HEK293T (cell line): ENCODE results near the gene ANGPTL1.

Source experiments
- CTCF ChIA-PET: fragments of 350-600 bp; formaldehyde crosslinking; extraction: SDS; loops from one replicate; lab custom pipeline; 2021; ENCODE audit warnings: antibody characterized with exemption, inconsistent platforms; lab: Yijun Ruan, JAX
- POLR2A ChIA-PET: fragments of 350-600 bp; formaldehyde crosslinking; extraction: SDS; loops from one replicate; lab custom pipeline; 2020; ENCODE audit warnings: antibody characterized with exemption, inconsistent platforms; lab: Yijun Ruan, JAX
- DNase-seq: peaks from one replicate; pipeline ENCODE4 v3.0.0; 2012; ENCODE audit warnings: mixed read lengths; ENCODE audit errors: extremely low spot score
- ARNT ChIP-seq: fragments of 450-650 bp; IDR thresholded peaks from 2 replicates; pipeline ENCODE4 v1.6.1; 2017; ENCODE audit warnings: mild to moderate bottlenecking
- BHLHE40 ChIP-seq: fragments of 450-650 bp; IDR thresholded peaks from 2 replicates; pipeline ENCODE4 v1.6.1; 2016; ENCODE audit warnings: mild to moderate bottlenecking, moderate library complexity, borderline replicate concordance
- CTBP1 ChIP-seq: fragments of 450-650 bp; IDR thresholded peaks from 2 replicates; pipeline ENCODE4 v1.6.1; 2016; ENCODE audit warnings: borderline replicate concordance
- ELF4 ChIP-seq: fragments of 450-650 bp; IDR thresholded peaks from 2 replicates; pipeline ENCODE4 v1.6.1; 2017; ENCODE audit warnings: antibody characterized with exemption
- FOXA1 ChIP-seq: fragments of 450-650 bp; IDR thresholded peaks from 2 replicates; pipeline ENCODE4 v1.6.1; 2016; ENCODE audit warnings: mild to moderate bottlenecking
- FOXK2 ChIP-seq: fragments of 450-650 bp; IDR thresholded peaks from 2 replicates; pipeline ENCODE4 v1.6.1; 2016; ENCODE audit warnings: mild to moderate bottlenecking
- FOXM1 ChIP-seq: fragments of 450-650 bp; IDR thresholded peaks from 2 replicates; pipeline ENCODE4 v1.6.1; 2017; ENCODE audit warnings: mild to moderate bottlenecking, borderline replicate concordance
- HDGF ChIP-seq: fragments of 450-650 bp; IDR thresholded peaks from 2 replicates; pipeline ENCODE4 v1.6.1; 2017; ENCODE audit warnings: antibody characterized with exemption, borderline replicate concordance
- L3MBTL2 ChIP-seq: fragments of 450-650 bp; conservative IDR thresholded peaks from 2 replicates; pipeline ENCODE4 v1.6.1; 2016; ENCODE audit warnings: mild to moderate bottlenecking
- LEF1 ChIP-seq: fragments of 450-650 bp; IDR thresholded peaks from 2 replicates; pipeline ENCODE4 v1.6.1; 2017; ENCODE audit warnings: mild to moderate bottlenecking, borderline replicate concordance
- NFRKB ChIP-seq: fragments of 450-650 bp; IDR thresholded peaks from 2 replicates; pipeline ENCODE4 v1.6.1; 2016; ENCODE audit warnings: mild to moderate bottlenecking, moderate library complexity
- SP1 ChIP-seq: fragments of 450-650 bp; IDR thresholded peaks from 2 replicates; pipeline ENCODE4 v1.6.1; 2017
- SUZ12 ChIP-seq: fragments of 450-650 bp; IDR thresholded peaks from 2 replicates; pipeline ENCODE4 v1.6.1; 2016; ENCODE audit warnings: mild to moderate bottlenecking
- TARDBP ChIP-seq: fragments of 450-650 bp; IDR thresholded peaks from 2 replicates; pipeline ENCODE4 v1.6.1; 2016
- ZNF384 ChIP-seq: fragments of 450-650 bp; IDR thresholded peaks from 2 replicates; pipeline ENCODE4 v1.6.1; 2016
- TF ChIP-seq, protein P1 (sequence below): fragments of 450-650 bp; IDR thresholded peaks from 2 replicates; pipeline ENCODE4 v1.6.1; 2016

The ANGPTL1 gene

GRCh38 chr1:178874966-178875365 is 4.1 kb upstream of the ANGPTL1 start:
- DNase-seq, result no peak
- ChIA-PET POLR2A (no interaction called here), CTCF (no interaction called here)
- TF ChIP-seq SUZ12, result no peak
- TF ChIP-seq CTBP1, result no peak
- TF ChIP-seq ELF4, result no peak
- no peak for TF ChIP-seq LEF1
- TF ChIP-seq NFRKB, result no peak
- TF ChIP-seq ARNT, result no peak
- no peak for TF ChIP-seq L3MBTL2
- no peak for TF ChIP-seq ZNF384
- no peak for TF ChIP-seq FOXA1
- TF ChIP-seq, protein P1, sequence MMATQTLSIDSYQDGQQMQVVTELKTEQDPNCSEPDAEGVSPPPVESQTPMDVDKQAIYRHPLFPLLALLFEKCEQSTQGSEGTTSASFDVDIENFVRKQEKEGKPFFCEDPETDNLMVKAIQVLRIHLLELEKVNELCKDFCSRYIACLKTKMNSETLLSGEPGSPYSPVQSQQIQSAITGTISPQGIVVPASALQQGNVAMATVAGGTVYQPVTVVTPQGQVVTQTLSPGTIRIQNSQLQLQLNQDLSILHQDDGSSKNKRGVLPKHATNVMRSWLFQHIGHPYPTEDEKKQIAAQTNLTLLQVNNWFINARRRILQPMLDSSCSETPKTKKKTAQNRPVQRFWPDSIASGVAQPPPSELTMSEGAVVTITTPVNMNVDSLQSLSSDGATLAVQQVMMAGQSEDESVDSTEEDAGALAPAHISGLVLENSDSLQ, result no peak
- no peak for TF ChIP-seq FOXM1
- TF ChIP-seq TARDBP, result no peak

GRCh38 chr1:178871551-178872320 is 859 bp upstream of the ANGPTL1 start:
- ChIA-PET POLR2A (interaction anchor here (0.6 kb wide), 1 partner anchor 8 kb away, joined by 3 read pairs; no protein-coding TSS in a partner anchor), CTCF (no interaction called here)
- TF ChIP-seq NFRKB, result no peak
- no peak for TF ChIP-seq FOXA1
- TF ChIP-seq ZNF384, result no peak
- TF ChIP-seq BHLHE40, result no peak
- TF ChIP-seq TARDBP, result no peak
- no peak for TF ChIP-seq CTBP1
- no peak for TF ChIP-seq L3MBTL2
- no peak for TF ChIP-seq SUZ12
- TF ChIP-seq, protein P1, result no peak
- no peak for TF ChIP-seq HDGF
- TF ChIP-seq LEF1, result no peak
- no peak for TF ChIP-seq SP1
- TF ChIP-seq FOXK2, result no peak
- TF ChIP-seq FOXM1, result no peak
- no peak for DNase-seq

GRCh38 chr1:178870221-178870620 is 656 bp downstream of the ANGPTL1 start:
- no peak for DNase-seq
- ChIA-PET POLR2A (no interaction called here), CTCF (no interaction called here)
- TF ChIP-seq CTBP1 (no peak), ARNT (no peak), SP1 (no peak), FOXM1 (no peak), ELF4 (no peak), NFRKB (no peak), FOXK2 (no peak), ZNF384 (no peak), BHLHE40 (no peak), SUZ12 (no peak), TARDBP (no peak), L3MBTL2 (no peak), HDGF (no peak), FOXA1 (no peak)

DNA sequence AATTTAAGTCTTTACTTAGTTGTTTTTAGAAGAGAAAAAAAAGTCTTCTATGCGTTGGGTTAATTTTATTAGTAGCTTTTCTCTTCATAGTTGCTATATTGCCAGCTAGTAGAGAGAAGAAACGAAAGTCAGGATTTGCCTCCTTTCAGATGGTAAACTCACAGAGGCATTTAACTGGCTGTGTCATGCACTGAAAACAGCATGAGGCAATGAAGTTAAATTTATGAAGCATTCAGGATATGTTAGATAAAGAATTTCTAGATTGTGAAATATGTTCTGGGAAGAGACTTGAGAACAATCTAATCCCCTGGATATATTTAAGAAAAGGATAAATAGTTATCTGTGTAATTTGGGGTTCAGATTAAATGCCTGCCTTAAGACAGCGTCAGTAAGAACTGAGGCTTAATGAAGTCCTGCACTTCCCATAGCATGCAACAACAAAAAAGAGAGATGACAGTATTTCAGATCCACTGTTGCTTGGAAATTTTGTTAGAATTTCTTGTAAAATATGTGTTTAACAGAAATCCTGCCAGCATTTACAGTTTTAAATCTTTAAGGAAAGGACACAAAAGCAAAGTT is 1.7 kb downstream of the ANGPTL1 start:
- CTCF ChIA-PET, result interaction anchor here (0.8 kb wide), 1 partner anchor 12 kb away, joined by 3 read pairs; no protein-coding TSS in a partner anchor
- POLR2A ChIA-PET, result no interaction called here
- TF ChIP-seq FOXM1, result no peak
- TF ChIP-seq, protein P1, result peak; percentile 47; the same call in 1 of the 2 replicates
- DNase-seq, result no peak

- ChIA-PET CTCF (interaction anchor here (0.8 kb wide), 1 partner anchor 11 kb away, joined by 3 read pairs; no protein-coding TSS in a partner anchor), POLR2A (no interaction called here)
- no peak for DNase-seq
- TF ChIP-seq FOXA1 (no peak), NFRKB (no peak), SP1 (no peak)
Observed at GRCh38 chr1:178868706-178869105, 2.2 kb downstream of the ANGPTL1 start.

- ChIA-PET POLR2A (no interaction called here), CTCF (no interaction called here)
- no peak for DNase-seq
- TF ChIP-seq SUZ12 (no peak), TARDBP (no peak), HDGF (no peak), ELF4 (no peak), ZNF384 (no peak), FOXK2 (no peak), NFRKB (no peak), FOXM1 (no peak), L3MBTL2 (no peak)
- TF ChIP-seq, protein P1, result no peak
Observed at GRCh38 chr1:178867670-178868069, 3.2 kb downstream of the ANGPTL1 start.
